HG03521 (cell line): ENCODE measurements around the gene PLD3.
A peak's percentile ranks its signal among the peaks of the same experiment; 100 is the strongest.

Source experiments
- ATAC-seq: cut with Tn5 transposase; IDR thresholded peaks from one replicate; pipeline ENCODE4 v1.9.1; 2021; ENCODE audit warnings: mild to moderate bottlenecking, moderate library complexity; ENCODE audit not compliant: unreplicated experiment

PLD3 gene

GRCh38 chr19:40348125-40348913 lies at the start of gene PLD3, which contains the start of gene C19orf47:
Gene PLD3 (plus strand): TSS chr19:40348695. CDS start chr19:40366484, 17,789 bp downstream.
Gene C19orf47 (minus strand): TSS chr19:40348397. CDS start chr19:40341857, 6,540 bp downstream.
- peak; percentile 91 for ATAC-seq

- ATAC-seq: no peak
Observed at GRCh38 chr19:40300668-40301067, 47.8 kb upstream of the PLD3 start.

GRCh38 chr19:40302224-40303011 lies 46.1 kb upstream of the PLD3 start:
- no peak for ATAC-seq

GRCh38 chr19:40303765-40304164 lies 44.7 kb upstream of the PLD3 start:
- no peak for ATAC-seq

GRCh38 chr19:40304306-40304705 lies 44.2 kb upstream of the PLD3 start:
- no peak for ATAC-seq

- ATAC-seq: no peak
Observed at GRCh38 chr19:40305403-40305802, 43.1 kb upstream of the PLD3 start.

- no peak for ATAC-seq
Observed at GRCh38 chr19:40309666-40310065, 38.8 kb upstream of the PLD3 start.

- ATAC-seq: no peak
Observed at GRCh38 chr19:40312533-40312932, 36.0 kb upstream of the PLD3 start.

- no peak for ATAC-seq
Observed at GRCh38 chr19:40313229-40313983, 35.1 kb upstream of the PLD3 start.

- ATAC-seq: no peak
Observed at GRCh38 chr19:40314656-40315055, 33.8 kb upstream of the PLD3 start.

GRCh38 chr19:40315812-40316470 lies 32.6 kb upstream of the PLD3 start:
- ATAC-seq: no peak

- no peak for ATAC-seq
Observed at GRCh38 chr19:40317338-40317737, 31.2 kb upstream of the PLD3 start.

GRCh38 chr19:40320558-40320935 lies 27.9 kb upstream of the PLD3 start:
- ATAC-seq: no peak

- ATAC-seq: no peak
Observed at GRCh38 chr19:40321076-40321475, 27.4 kb upstream of the PLD3 start.

- no peak for ATAC-seq
Observed at GRCh38 chr19:40321566-40322270, 26.8 kb upstream of the PLD3 start.

GRCh38 chr19:40322271-40322610 lies 26.3 kb upstream of the PLD3 start:
- ATAC-seq: no peak

- ATAC-seq: no peak
Observed at GRCh38 chr19:40322951-40323615, 25.4 kb upstream of the PLD3 start.

GRCh38 chr19:40323705-40324104 lies 24.8 kb upstream of the PLD3 start:
- ATAC-seq: no peak

GRCh38 chr19:40326201-40326600 lies 22.3 kb upstream of the PLD3 start:
- no peak for ATAC-seq

GRCh38 chr19:40331052-40331451 lies 17.4 kb upstream of the PLD3 start:
- no peak for ATAC-seq
